GM12878 (cell line): ENCODE measurements around the gene RPL22. TPM values are rescaled to one million over a fixed set of nuclear protein-coding genes. Genes with fewer than 3 reads are reported as not detected.

Source experiments
- ATAC-seq: fragments of 200-7000 bp; cut with Tn5 transposase; 3 replicates; pipeline ENCODE4 v1.9.1; 2020; ENCODE audit warnings: mild to moderate bottlenecking, moderate library complexity
- BruUV-seq: library from RNA; stranded (reverse); fragments of 400-500 nt; replicated peaks from 2 replicates; lab custom pipeline; 2021; lab: Mats Ljungman, UMichigan
- CTCF ChIA-PET: fragments of 300-600 bp; sonication (Branson Sonifier 250); formaldehyde crosslinking; extraction: SDS; loops from one replicate; lab custom pipeline; 2021; ENCODE audit warnings: inconsistent platforms; lab: Yijun Ruan, JAX
- POLR2A ChIA-PET: fragments of 350-600 bp; formaldehyde crosslinking; extraction: SDS; loops from one replicate; lab custom pipeline; 2021; ENCODE audit warnings: inconsistent platforms; lab: Charles Lee
- RAD21 ChIA-PET: fragments of 300-600 bp; sonication (Branson Sonifier 250); formaldehyde crosslinking; loops from one replicate; lab custom pipeline; 2023; ENCODE audit warnings: antibody characterized with exemption; ENCODE audit not compliant: unreplicated experiment; lab: Charles Lee
- SMC1A ChIA-PET: fragments of 300-600 bp; sonication (Branson Sonifier 250); formaldehyde crosslinking; loops from one replicate; lab custom pipeline; 2023; ENCODE audit not compliant: unreplicated experiment, uncharacterized antibody; lab: Charles Lee
- DNase-seq: peaks from one replicate; pipeline ENCODE4 v3.0.0-alpha.2; 2011; ENCODE audit warnings: low read depth, low spot score
- FAIRE-seq: peaks from 3 replicates; lab custom pipeline; 2011; peaks lifted over from hg19 to GRCh38; lab: Jason Lieb, UNC
- H2AFZ ChIP-seq: 2 replicates; pipeline ENCODE4 v1.6.0; 2011; ENCODE audit warnings: low read depth, low read length, control low read depth; ENCODE audit not compliant: control insufficient read depth
- H3K27ac ChIP-seq: 2 replicates; pipeline ENCODE4 v1.5.1; 2011; ENCODE audit warnings: control low read depth; ENCODE audit not compliant: control insufficient read depth, insufficient read depth
- H3K27me3 ChIP-seq, 2 experiments: replicated peaks in 1 of 2; 2 replicates each; pipeline versions ENCODE4 v1.6.0 to v1.6.1; 2011; ENCODE audit warnings: low read length in 1 of 2; ENCODE audit not compliant: control insufficient read depth in 2 of 2, insufficient read depth in 2 of 2
- H3K36me3 ChIP-seq, 2 experiments: 2 replicates each; pipeline ENCODE4 v1.5.1; 2011; ENCODE audit warnings: low read length in 1 of 2; ENCODE audit not compliant: control insufficient read depth in 2 of 2, insufficient read depth in 2 of 2
- H3K4me1 ChIP-seq: 2 replicates; pipeline ENCODE4 v1.6.1; 2011; ENCODE audit warnings: mild to moderate bottlenecking, low read length, moderate library complexity, mixed read lengths; ENCODE audit not compliant: control insufficient read depth, insufficient read depth
- H3K4me2 ChIP-seq: 2 replicates; pipeline ENCODE4 v1.6.0; 2011; ENCODE audit warnings: control low read depth; ENCODE audit not compliant: control insufficient read depth, insufficient read depth
- H3K4me3 ChIP-seq: fragments of 200-600 bp; sonication (generic); 2 replicates; pipeline ENCODE4 v1.5.1; 2016
- H3K79me2 ChIP-seq: 2 replicates; pipeline ENCODE4 v1.6.0; 2011; ENCODE audit warnings: low read length; ENCODE audit not compliant: control insufficient read depth, insufficient read depth
- H3K9ac ChIP-seq: 2 replicates; pipeline ENCODE4 v1.8.0; 2011; ENCODE audit warnings: low read length, control low read depth, mixed read lengths; ENCODE audit not compliant: control insufficient read depth, insufficient read depth
- H3K9me3 ChIP-seq: replicated peaks from 3 replicates; pipeline ENCODE4 v1.5.1; 2011; ENCODE audit warnings: mild to moderate bottlenecking, low read length; ENCODE audit not compliant: control insufficient read depth, insufficient read depth
- H4K20me1 ChIP-seq: 2 replicates; pipeline ENCODE4 v1.6.0; 2011; ENCODE audit not compliant: control insufficient read depth, insufficient read depth
- CEBPB ChIP-seq, 2 experiments: fragments of 150-350 bp in 1 of 2; IDR thresholded peaks; 2 replicates each; pipeline ENCODE4 v1.6.1; 2012 to 2014; ENCODE audit warnings: low read depth in 2 of 2, low read length in 2 of 2, borderline replicate concordance in 1 of 2, inconsistent platforms in 1 of 2
- EGR1 ChIP-seq, 2 experiments: IDR thresholded peaks; 1 replicate in 1 of 2; 2 replicates in 1 of 2; pipeline ENCODE4 v1.6.1; 2011 to 2012; ENCODE audit warnings: low read depth in 2 of 2, low read length in 2 of 2, borderline replicate concordance in 1 of 2, mild to moderate bottlenecking in 1 of 2, moderate library complexity in 1 of 2
- FOXK2 ChIP-seq: fragments of 450-650 bp; IDR thresholded peaks from 2 replicates; pipeline ENCODE4 v1.6.1; 2017; ENCODE audit warnings: mild to moderate bottlenecking, moderate library complexity
- POLR2AphosphoS5 ChIP-seq: IDR thresholded peaks from 2 replicates; pipeline ENCODE4 v1.6.1; 2011; ENCODE audit warnings: mild to moderate bottlenecking, low read length, inconsistent platforms
- STAT3 ChIP-seq: IDR thresholded peaks from 2 replicates; pipeline ENCODE4 v1.6.1; 2011; ENCODE audit warnings: low read depth, low read length, improper control_type of control experiment
- TBL1XR1 ChIP-seq: IDR thresholded peaks from 2 replicates; pipeline ENCODE4 v1.6.1; 2012; ENCODE audit warnings: low read depth, low read length, improper control_type of control experiment
- WGBS: methylation state at CpG from one replicate; pipeline ENCODE4 v1.1.6; 2016; ENCODE audit warnings: low lambda C conversion rate; ENCODE audit not compliant: insufficient replicate concordance, insufficient coverage; ENCODE audit errors: missing lambda C conversion rate; 5-methylcytosine and 5-hydroxymethylcytosine counted together
- in situ Hi-C: fragments of 300-500 bp; cut with MboI; formaldehyde crosslinking; loops from 9 replicates; pipeline ENCODE4 v1.14.3; 2018; ENCODE audit warnings: mixed read lengths
- intact Hi-C: fragments of 100-400 bp; cut with micrococcal nuclease; formaldehyde crosslinking; loops from one replicate; pipeline ENCODE4 v1.14.2; 2022; ENCODE audit not compliant: unreplicated experiment
- polyA plus RNA-seq, 11 experiments: library from polyadenylated mRNA; depleted of rRNA in 4 of 11; unstranded in 6 of 11; stranded (reverse) in 5 of 11; fragments of >200 nt; fragmentation: Nextera tagmentation in 4 of 11; fragmentation: Illumina TruSeq in 1 of 11; extraction: Ambion mirVana in 4 of 11; extraction: Trizol in 1 of 11; gene quantifications; 1 replicate in 1 of 11; 2 replicates in 10 of 11; pipeline versions ENCODE4 v1.2.1 to v1.2.3, GENCODE V29; 2011 to 2016; ENCODE audit warnings: inconsistent platforms in 2 of 11, missing spikeins in 2 of 11, low read depth in 1 of 11
- total RNA-seq, 4 experiments: library from RNA; depleted of rRNA in 3 of 4; stranded (reverse); fragments of >200 nt in 3 of 4; fragmentation: Illumina TruSeq in 1 of 4; extraction: Trizol in 1 of 4; gene quantifications; 2 replicates each; pipeline versions ENCODE4 v1.2.1 to v1.2.3, GENCODE V29; 2013 to 2021

Gene RPL22
- total and polyA plus RNA-seq, 10 of the 15 experiments (the other 5 are each of a cell fraction or from before 2014, with no cell fraction given): 191 to 560 (median 430) TPM

- H3K4me2 ChIP-seq: no peak overlapping the region
- FAIRE-seq (no peak), DNase-seq (no peak), ATAC-seq (no peak)
- in situ Hi-C loops: no loop called here
- CTCF ChIA-PET: no interaction called here
- no peaks in the 10 kb centered on the region for H3K4me1 ChIP-seq
- TF ChIP-seq EGR1 (IDR thresholded peaks at IDR 0.05; ENCODE audit: borderline replicate concordance in 1 of 2, low read depth in 2 of 2, low read length in 2 of 2) (no peak), FOXK2 (no peak), POLR2AphosphoS5 (no peak), TBL1XR1 (no peak), CEBPB (IDR thresholded peaks at IDR 0.05; ENCODE audit: borderline replicate concordance in 1 of 2, low read depth in 2 of 2, low read length in 2 of 2) (no peak), STAT3 (no peak)
- POLR2A ChIA-PET: no interaction called here
- peaks cover 1% of the 10 kb centered on the region; the same call in 1 of the 2 replicates for H4K20me1 ChIP-seq
- no peaks in the 10 kb centered on the region; the same call in 2 of the 3 replicates for H3K9me3 ChIP-seq
- no peak overlapping the region for H2AFZ ChIP-seq
- 28% methylated on average over 33 of the region's 51 CpGs for WGBS
- no peak overlapping the region for H3K9ac ChIP-seq
- H3K27ac ChIP-seq: no peak overlapping the region
- intact Hi-C loops: no loop called here
- SMC1A ChIA-PET: no interaction called here
- BruUV-seq: no TSS peak
- no peaks in the 10 kb centered on the region for H3K79me2 ChIP-seq
- RAD21 ChIA-PET: no interaction called here
- H3K27me3 ChIP-seq: peaks cover 0 to 5% of the 10 kb centered on the region in 2 experiments; a peak in 2 of 4 replicates
- no peaks in the 10 kb centered on the region; a peak in 1 of 4 replicates for H3K36me3 ChIP-seq
- H3K4me3 ChIP-seq: no peak overlapping the region
Observed at GRCh38 chr1:6178751-6179563, 20.4 kb downstream of the RPL22 start.
